ENCODE results near the gene PKD1L1.
"Not testable (repeated sequence)": the region's sequence is repeated elsewhere in the genome, so short reads cannot be mapped to it uniquely, and the experiment has no call there.

Gene PKD1L1

GRCh38 chr7:47759056-47759706, 189.1 kb downstream of the PKD1L1 start:
- DNase-seq = no peak

- DNase-seq = no peak
These were observed 189.7 kb downstream of the PKD1L1 start for GRCh38 chr7:47758546-47758945.

- DNase-seq = no peak
These were observed 190.3 kb downstream of the PKD1L1 start for GRCh38 chr7:47757921-47758411.

GRCh38 chr7:47756636-47757035, 191.6 kb downstream of the PKD1L1 start:
- no peak for DNase-seq

- no peak for DNase-seq
These were observed 193.0 kb downstream of the PKD1L1 start for GRCh38 chr7:47755248-47755647.

GRCh38 chr7:47751724-47752123, 196.5 kb downstream of the PKD1L1 start:
- DNase-seq = not testable (repeated sequence)

GRCh38 chr7:47751043-47751442, 197.2 kb downstream of the PKD1L1 start:
- DNase-seq = no peak

- no peak for DNase-seq
These were observed 200.2 kb downstream of the PKD1L1 start for GRCh38 chr7:47748041-47748440.

- no peak for DNase-seq
These were observed 201.1 kb downstream of the PKD1L1 start for GRCh38 chr7:47747160-47747559.

GRCh38 chr7:47746468-47746867, 201.8 kb downstream of the PKD1L1 start:
- DNase-seq = no peak

- DNase-seq = no peak
These were observed 203.4 kb downstream of the PKD1L1 start for GRCh38 chr7:47744883-47745282.

GRCh38 chr7:47743965-47744591, 204.2 kb downstream of the PKD1L1 start:
- no peak for DNase-seq

GRCh38 chr7:47741984-47742383, 206.3 kb downstream of the PKD1L1 start:
- DNase-seq = no peak

GRCh38 chr7:47739891-47740290, 208.4 kb downstream of the PKD1L1 start:
- no peak for DNase-seq

- DNase-seq = no peak
These were observed 208.9 kb downstream of the PKD1L1 start for GRCh38 chr7:47739301-47739875.

- DNase-seq = no peak
These were observed 209.6 kb downstream of the PKD1L1 start for GRCh38 chr7:47738563-47739166.

- DNase-seq = no peak
These were observed 210.7 kb downstream of the PKD1L1 start for GRCh38 chr7:47737601-47738000.

- no peak for DNase-seq
These were observed 212.6 kb downstream of the PKD1L1 start for GRCh38 chr7:47735431-47736345.

- no peak for DNase-seq
These were observed 213.3 kb downstream of the PKD1L1 start for GRCh38 chr7:47734949-47735291.

- DNase-seq = no peak
These were observed 213.8 kb downstream of the PKD1L1 start for GRCh38 chr7:47734287-47734948.

GRCh38 chr7:47730142-47730541, 218.1 kb downstream of the PKD1L1 start:
- DNase-seq = no peak

GRCh38 chr7:47726047-47726726, 222.1 kb downstream of the PKD1L1 start:
- DNase-seq = no peak

Measured in CD4-positive, alpha-beta T cell treated with Interleukin-17A for 1 hour (primary cell).